Measurements from ENCODE around the gene SF3B3. TPM values are rescaled to one million over a fixed set of nuclear protein-coding genes. Genes with fewer than 3 reads are reported as not detected.

SF3B3 gene
- total RNA-seq (100 to 1,000 TPM; 270 to 277 TPM), polyA plus RNA-seq (100 to 1,000 TPM in 2 of 3 donors, 10 to 100 TPM in 1; 85.9 to 120 (median 104) TPM), total RNA-seq (222 to 568 (median 274) reads per million in 6 experiments)

DNA sequence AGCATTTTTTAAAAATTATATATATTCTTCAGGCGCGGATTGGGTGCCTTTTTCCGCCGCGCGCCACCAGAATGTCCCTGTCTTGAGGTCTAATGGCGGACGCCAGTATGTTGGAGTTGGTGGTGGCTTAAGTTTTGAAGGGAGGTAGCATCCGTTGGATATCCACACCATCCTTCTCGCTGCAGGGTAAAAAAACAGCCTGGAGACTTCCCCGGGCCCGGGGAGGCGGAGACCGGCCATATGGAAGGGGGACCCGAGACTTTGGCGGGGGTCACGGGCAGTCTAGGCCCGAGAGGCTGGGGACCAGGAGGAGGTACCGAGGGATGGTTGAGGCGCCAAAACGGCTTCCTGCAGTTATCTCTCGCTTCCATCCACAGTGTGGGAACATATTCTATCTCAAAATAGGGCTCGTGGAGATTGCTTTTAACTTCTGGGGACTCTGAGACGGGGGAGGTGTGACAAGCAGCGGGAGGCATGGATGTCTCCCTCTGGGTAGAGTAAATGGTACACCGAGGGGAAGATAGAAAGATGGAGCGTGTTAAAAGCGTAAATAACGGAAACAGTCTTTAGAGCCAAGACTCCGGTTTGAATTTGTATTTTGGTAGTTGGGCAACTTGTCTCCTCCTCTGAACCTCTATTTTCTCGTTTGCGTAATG is at the start of gene SF3B3:
SF3B3 (plus strand) TSS at position 74 of the 656 bp plus-strand sequence. CDS start 2,841 bp downstream, outside the sequence.
- peaks cover 7 to 36% (median 7%) of the 10 kb centered on the region in 3 donors for H3K36me3 Mint-ChIP-seq
- ATAC-seq (peak; percentile 73 to 75), DNase-seq (peak in 8 of 10 donors; percentile 57 to 95 (median 84))
- no peaks in the 10 kb centered on the region for H3K27me3 Mint-ChIP-seq
- POLR2A ChIA-PET, result interaction anchor here (0.6 to 3.3 kb wide), 9 partner anchors 15 to 235 kb away, joined by 3 to 38 read pairs (median 5); partner anchors contain the start of genes AARS1 and DDX19A
- peaks cover 19 to 75% (median 62%) of the 10 kb centered on the region in 4 donors for H3K4me1 Mint-ChIP-seq
- H3K27ac Mint-ChIP-seq, result peak within 1 kb of the TSS; percentile 96 to 100 (median 99)
- H3K9me3 Mint-ChIP-seq, result no peaks in the 10 kb centered on the region
- H3K4me3 Mint-ChIP-seq, result peak within 1 kb of the TSS; percentile 94 to 100 (median 98)

DNA sequence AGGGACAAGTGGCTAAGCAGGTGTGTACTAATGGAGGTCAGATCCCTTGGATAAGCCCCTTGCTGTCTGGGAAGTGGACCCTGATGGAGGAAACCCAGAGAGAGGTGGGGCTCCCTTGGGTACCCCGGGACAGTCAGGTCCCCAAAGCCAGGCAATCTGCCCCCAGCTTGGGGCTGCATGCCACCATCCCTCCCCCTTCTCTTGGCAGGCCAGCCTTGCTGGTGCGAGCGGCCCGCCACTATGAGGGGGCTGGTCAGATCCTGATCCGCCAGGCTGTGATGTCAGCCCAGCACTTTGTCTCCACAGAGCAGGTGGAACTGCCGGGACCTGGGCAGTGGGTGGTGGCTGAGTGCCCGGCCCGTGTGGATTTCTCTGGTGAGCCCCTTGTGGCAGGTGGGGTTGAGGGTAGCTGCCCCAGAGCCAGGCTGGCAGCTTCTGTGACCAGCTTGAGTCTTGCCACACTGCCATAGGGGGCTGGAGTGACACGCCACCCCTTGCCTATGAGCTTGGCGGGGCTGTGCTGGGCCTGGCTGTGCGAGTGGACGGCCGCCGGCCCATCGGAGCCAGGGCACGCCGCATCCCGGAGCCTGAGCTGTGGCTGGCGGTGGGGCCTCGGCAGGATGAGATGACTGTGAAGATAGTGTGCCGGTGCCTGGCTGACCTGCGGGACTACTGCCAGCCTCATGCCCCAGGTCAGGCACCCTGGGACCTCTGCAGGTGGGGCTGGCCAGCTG is 49.1 kb upstream of the SF3B3 start:
- no peak for ATAC-seq
- Mint-ChIP-seq H3K36me3 (peaks cover 0 to 7% (median 0%) of the 10 kb centered on the region in 3 donors), H3K9me3 (no peaks in the 10 kb centered on the region), H3K27ac (no peak overlapping the region), H3K4me3 (no peak overlapping the region), H3K27me3 (no peaks in the 10 kb centered on the region), H3K4me1 (peaks cover 0 to 5% (median 2%) of the 10 kb centered on the region in 4 donors)
- POLR2A ChIA-PET, result no interaction called here
- no peak for DNase-seq

DNA sequence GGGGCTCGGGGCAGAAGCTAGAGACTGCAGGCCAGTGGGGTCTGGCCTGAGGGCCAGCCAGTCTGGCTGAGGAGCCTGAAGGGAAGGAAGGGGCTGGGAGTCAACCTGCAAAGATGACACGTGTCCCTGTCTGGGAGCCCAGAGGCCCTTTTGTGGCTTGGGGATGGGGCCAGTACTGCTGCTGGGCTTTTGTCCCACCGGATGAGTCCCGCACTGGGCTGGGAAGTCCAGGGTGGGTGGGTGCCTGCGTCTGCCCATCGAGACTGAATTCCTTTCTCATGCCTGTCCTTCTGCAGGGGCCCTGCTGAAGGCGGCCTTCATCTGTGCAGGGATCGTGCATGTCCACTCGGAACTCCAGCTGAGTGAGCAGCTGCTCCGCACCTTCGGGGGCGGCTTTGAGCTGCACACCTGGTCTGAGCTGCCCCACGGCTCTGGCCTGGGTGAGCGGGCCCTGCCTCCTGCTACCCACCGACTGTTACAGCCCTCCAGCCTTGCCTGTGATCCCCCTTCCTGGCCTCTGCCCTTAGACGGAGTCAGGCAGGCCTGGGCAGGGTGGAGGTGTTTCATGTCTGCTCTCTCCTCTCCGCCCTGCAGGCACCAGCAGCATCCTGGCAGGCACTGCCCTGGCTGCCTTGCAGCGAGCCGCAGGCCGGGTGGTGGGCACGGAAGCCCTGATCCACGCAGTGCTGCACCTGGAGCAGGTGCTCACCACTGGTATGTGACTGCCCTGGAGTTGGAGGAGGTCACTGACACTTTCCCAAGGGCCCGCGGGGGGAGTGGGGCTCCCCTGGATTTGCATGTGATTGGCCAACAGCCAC is 48.4 kb upstream of the SF3B3 start:
- Mint-ChIP-seq H3K4me1 (peaks cover 0 to 5% (median 2%) of the 10 kb centered on the region in 4 donors), H3K27ac (no peak overlapping the region), H3K36me3 (peaks cover 0 to 10% (median 0%) of the 10 kb centered on the region in 3 donors)

DNA sequence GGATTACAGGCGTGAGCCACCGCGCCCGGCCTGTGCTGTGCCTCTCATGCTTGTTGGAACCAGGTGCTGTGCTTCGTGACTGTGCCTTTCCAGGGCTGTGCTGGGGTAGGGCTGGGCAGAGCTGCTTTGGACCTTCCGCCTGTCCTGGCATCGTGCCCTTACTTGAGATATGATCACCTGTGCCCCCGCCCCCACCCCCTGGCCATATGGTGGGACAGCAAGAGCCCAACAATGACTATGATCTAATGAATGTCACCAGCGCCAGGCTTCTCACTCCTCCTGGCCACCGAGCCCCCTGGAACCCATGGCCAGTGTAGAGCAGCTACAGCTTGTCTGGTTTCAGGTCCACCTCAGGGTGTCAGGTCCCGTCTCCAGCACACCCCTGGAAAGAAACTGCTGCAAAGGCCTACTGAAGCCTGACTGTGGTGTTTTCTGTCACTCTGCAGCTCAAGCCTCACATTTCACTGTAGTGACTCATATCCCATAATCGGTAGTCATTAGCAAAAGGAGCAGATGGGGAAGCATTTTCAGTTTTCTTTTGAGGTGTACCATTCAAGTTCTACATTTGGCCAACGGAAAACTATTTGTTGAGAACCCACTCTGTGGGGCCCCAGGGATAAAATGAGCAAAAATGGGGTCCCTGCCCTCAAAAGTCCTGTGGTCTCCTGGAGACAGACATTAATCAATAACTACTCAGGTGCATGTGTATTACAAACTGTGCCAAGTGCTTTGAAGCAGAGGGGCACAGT is 47.2 kb upstream of the SF3B3 start:
- DNase-seq (no peak), ATAC-seq (no peak)
- Mint-ChIP-seq H3K4me1 (peaks cover 0 to 5% (median 1%) of the 10 kb centered on the region in 4 donors), H3K9me3 (no peaks in the 10 kb centered on the region), H3K27me3 (no peaks in the 10 kb centered on the region), H3K27ac (peak overlapping the region in 3 of 10 donors; percentile 25 to 49 (median 26)), H3K36me3 (peaks cover 0 to 18% (median 0%) of the 10 kb centered on the region in 3 donors), H3K4me3 (no peak overlapping the region)
- POLR2A ChIA-PET, result no interaction called here

More for the DNA sequence above, 48.4 kb upstream of the SF3B3 start:
- no peak overlapping the region for H3K4me3 Mint-ChIP-seq
- DNase-seq (no peak), ATAC-seq (no peak)
- POLR2A ChIA-PET, result no interaction called here
- no peaks in the 10 kb centered on the region for H3K27me3 Mint-ChIP-seq
- H3K9me3 Mint-ChIP-seq, result no peaks in the 10 kb centered on the region

DNA sequence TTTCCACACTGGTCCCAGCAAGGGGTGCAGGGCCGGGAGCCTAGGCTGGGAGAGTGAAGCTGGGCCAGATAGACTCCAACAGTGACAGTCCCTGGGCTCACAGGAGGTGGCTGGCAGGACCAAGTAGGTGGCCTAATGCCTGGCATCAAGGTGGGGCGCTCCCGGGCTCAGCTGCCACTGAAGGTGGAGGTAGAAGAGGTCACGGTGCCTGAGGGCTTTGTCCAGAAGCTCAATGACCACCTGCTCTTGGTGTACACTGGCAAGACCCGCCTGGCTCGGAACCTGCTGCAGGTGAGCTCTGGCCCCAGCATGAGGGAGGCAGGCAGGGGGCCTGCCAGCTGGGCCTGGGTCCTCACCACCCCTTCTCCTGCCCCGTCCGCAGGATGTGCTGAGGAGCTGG is 45.4 kb upstream of the SF3B3 start:
- H3K36me3 Mint-ChIP-seq, result peaks cover 0 to 26% (median 0%) of the 10 kb centered on the region in 3 donors
- no peak for ATAC-seq
- peak overlapping the region in 1 of 10 donors; percentile 16 for H3K4me3 Mint-ChIP-seq
- POLR2A ChIA-PET, result interaction anchor here (0.6 to 1.0 kb wide), 3 partner anchors 61 to 97 kb away, joined by 3 to 6 read pairs (median 3); no protein-coding TSS in a partner anchor
- H3K4me1 Mint-ChIP-seq, result peaks cover 0 to 5% (median 1%) of the 10 kb centered on the region in 4 donors
- peak overlapping the region in 3 of 10 donors; percentile 55 to 76 (median 75) for H3K27ac Mint-ChIP-seq
- no peaks in the 10 kb centered on the region for H3K27me3 Mint-ChIP-seq
- no peaks in the 10 kb centered on the region for H3K9me3 Mint-ChIP-seq
- DNase-seq, result no peak

DNA sequence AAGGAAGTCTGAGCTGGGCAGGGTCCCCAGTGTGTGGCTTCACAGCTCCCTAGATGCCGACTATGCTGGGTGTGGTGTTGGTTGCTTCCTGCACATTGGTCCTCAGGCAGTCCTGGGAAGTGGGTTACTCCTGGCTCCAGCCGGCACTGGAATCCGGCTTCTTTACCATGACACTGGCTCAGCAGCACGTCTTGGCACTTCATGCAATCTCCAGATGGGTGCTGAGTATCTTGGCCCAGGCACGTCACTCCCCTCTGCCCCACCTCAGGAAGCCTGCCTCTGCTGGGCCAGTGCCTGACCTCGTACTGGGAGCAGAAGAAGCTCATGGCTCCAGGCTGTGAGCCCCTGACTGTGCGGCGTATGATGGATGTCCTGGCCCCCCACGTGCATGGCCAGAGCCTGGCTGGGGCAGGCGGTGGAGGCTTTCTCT is 44.7 kb upstream of the SF3B3 start:
- ATAC-seq (no peak), DNase-seq (no peak)
- H3K4me3 Mint-ChIP-seq, result no peak overlapping the region
- H3K27ac Mint-ChIP-seq, result peak overlapping the region in 4 of 10 donors; percentile 52 to 88 (median 66)
- POLR2A ChIA-PET, result interaction anchor here (0.7 to 1.0 kb wide), 2 partner anchors 62 to 98 kb away, joined by 3 to 6 read pairs; no protein-coding TSS in a partner anchor
- H3K36me3 Mint-ChIP-seq, result peaks cover 0 to 33% (median 0%) of the 10 kb centered on the region in 3 donors
- H3K4me1 Mint-ChIP-seq, result peaks cover 0 to 5% (median 1%) of the 10 kb centered on the region in 4 donors
- no peaks in the 10 kb centered on the region for H3K9me3 Mint-ChIP-seq
- H3K27me3 Mint-ChIP-seq, result no peaks in the 10 kb centered on the region

DNA sequence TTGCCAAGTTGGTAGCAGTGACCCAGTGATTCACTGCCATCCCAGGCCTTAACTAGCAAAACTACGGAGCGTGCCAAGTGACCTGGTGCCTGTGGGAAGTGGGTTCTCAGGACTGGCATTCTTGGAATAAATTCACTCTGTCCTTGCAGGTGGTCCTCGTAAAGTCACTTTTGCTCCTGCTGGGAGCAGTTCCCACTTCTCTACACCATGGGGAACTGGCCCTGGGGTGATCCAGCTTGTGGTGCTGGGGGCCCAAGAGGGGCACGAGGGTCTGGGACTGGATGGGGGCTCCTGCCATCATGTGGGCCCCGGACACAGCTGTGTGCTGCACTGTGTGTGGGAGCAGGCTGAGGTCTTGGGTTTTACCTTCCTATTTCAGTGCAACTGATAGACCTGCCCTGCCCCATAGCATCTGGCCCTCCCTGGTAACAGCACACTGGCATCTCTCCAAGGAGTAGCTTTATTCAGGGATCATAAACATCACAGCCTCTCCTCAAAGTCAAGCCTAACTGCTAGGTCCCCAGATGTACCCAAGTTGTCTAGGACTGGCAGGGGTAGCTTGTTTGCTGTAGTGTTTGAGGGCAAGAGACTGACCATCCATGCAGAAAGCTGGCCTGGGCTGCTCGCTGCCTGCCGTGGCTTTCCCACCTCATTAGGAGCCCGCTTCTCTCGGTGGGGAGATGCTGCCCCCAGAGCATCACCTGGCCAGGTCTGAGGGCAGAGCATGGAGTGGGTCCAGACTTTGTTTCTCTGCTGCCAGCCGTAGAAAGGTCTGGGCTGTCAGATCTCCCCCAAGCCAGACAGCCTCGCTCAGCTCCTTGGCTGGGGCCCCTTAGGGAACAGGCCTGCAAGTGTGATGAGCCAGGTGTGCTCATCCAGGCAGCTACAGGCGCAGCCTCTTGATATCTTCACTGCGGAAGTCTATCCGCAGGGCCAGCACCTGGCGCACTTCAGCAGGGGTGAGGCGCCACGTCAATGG is 43.2 kb upstream of the SF3B3 start:
- Mint-ChIP-seq H3K4me3 (no peak overlapping the region), H3K9me3 (no peaks in the 10 kb centered on the region), H3K27me3 (no peaks in the 10 kb centered on the region), H3K27ac (peak overlapping the region in 2 of 10 donors; percentile 28 to 52), H3K36me3 (peaks cover 0 to 39% (median 0%) of the 10 kb centered on the region in 3 donors), H3K4me1 (peaks cover 0 to 5% (median 1%) of the 10 kb centered on the region in 4 donors)
- POLR2A ChIA-PET, result interaction anchor here (0.5 to 1.2 kb wide), 3 partner anchors 9 to 106 kb away, joined by 3 to 4 read pairs (median 3); no protein-coding TSS in a partner anchor
- ATAC-seq (no peak), DNase-seq (peak in 1 of 10 donors; percentile 62)

DNA sequence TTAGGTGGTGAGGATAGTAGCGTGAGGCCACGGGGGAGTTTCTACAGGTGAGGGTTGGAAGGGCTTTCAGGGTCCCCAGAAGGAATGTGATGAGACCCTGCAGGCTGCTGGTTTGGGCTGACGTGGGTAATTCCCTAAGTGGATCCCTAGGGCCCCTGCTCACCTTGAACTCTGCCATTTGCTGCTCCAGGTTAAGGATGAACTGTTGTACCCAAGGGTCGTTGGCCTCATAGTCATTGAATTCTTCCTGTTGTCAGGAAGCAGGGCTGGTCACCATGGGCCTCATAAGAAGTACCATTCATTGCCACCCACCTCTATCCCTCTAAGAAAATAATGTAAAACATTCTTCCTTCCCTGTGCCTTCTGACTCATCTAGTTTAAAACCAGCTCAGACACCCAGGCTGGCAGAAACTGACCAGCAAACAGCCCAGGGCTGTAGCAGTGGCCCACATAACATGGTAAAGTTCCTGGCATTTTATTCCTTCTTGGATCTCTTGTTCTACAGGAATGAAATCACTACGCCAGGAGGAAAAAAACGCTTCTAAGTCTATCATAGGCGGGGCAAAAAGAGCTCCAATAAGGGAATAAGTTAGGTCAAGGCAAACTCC is 41.6 kb upstream of the SF3B3 start:
- POLR2A ChIA-PET, result no interaction called here
- Mint-ChIP-seq H3K9me3 (no peaks in the 10 kb centered on the region), H3K36me3 (peaks cover 0 to 47% (median 0%) of the 10 kb centered on the region in 3 donors)

DNA sequence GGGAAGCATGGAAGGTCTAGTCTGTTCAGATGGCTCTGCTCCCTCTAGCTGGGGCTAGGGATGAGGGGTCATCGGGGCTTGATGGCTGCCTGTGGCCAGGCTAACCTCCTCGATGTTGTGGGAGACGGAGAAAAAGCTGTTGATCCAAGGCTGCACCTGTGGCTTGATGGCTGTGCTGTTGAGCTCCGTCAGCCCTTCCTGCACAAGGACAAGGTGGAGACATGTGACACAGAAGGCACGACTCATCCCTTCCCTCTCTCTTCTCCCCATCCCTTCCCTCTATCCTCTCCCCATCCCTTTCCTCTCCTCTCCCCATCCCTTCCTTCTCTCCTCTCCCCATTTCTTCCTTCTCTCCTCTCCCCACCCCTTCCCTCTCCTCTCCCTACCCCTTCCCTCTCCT is 41.0 kb upstream of the SF3B3 start:
- H3K4me3 Mint-ChIP-seq, result no peak overlapping the region

More for the DNA sequence above, 41.6 kb upstream of the SF3B3 start:
- Mint-ChIP-seq H3K4me3 (no peak overlapping the region), H3K27ac (peak overlapping the region in 7 of 10 donors; percentile 43 to 80 (median 78)), H3K4me1 (peaks cover 0 to 5% (median 1%) of the 10 kb centered on the region in 4 donors), H3K27me3 (no peaks in the 10 kb centered on the region)
- ATAC-seq, result no peak
- no peak for DNase-seq

DNA sequence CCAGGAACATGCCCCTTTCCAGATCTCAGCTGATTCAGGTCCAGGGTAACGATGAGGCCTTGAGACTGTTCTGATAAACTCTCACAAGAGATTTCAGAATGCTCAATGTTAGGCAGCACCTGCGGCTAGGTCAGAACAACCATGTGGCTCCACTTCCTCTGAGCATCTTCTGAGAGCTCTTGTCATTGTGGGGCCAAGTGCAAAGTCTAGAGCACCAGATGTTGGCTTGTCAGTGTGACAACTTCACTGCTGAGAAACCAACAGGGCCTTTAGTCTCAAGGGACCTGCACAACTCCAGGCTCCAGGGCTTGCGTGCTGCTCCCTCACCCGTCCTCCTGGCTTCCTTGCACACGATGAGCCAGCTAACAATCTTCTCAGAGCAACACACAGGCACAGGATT is 40.2 kb upstream of the SF3B3 start:
- Mint-ChIP-seq H3K36me3 (peaks cover 0 to 47% (median 0%) of the 10 kb centered on the region in 3 donors), H3K4me3 (no peak overlapping the region), H3K4me1 (peaks cover 0 to 5% (median 0%) of the 10 kb centered on the region in 4 donors), H3K27me3 (no peaks in the 10 kb centered on the region), H3K27ac (peak overlapping the region in 4 of 10 donors; percentile 51 to 89 (median 63)), H3K9me3 (no peaks in the 10 kb centered on the region)
- ATAC-seq (no peak), DNase-seq (no peak)
- POLR2A ChIA-PET, result no interaction called here

More for the DNA sequence above, 41.0 kb upstream of the SF3B3 start:
- POLR2A ChIA-PET, result no interaction called here
- peaks cover 0 to 5% (median 1%) of the 10 kb centered on the region in 4 donors for H3K4me1 Mint-ChIP-seq
- DNase-seq, result no peak
- H3K9me3 Mint-ChIP-seq, result no peaks in the 10 kb centered on the region
- no peaks in the 10 kb centered on the region for H3K27me3 Mint-ChIP-seq
- H3K36me3 Mint-ChIP-seq, result peaks cover 0 to 45% (median 0%) of the 10 kb centered on the region in 3 donors
- peak overlapping the region in 5 of 10 donors; percentile 43 to 78 (median 63) for H3K27ac Mint-ChIP-seq
- no peak for ATAC-seq

All from naive thymus-derived CD8-positive, alpha-beta T cell (primary cell).